Measurements from ENCODE around the gene GTF2A1L.
"Not testable (repeated sequence)": the region's sequence is repeated elsewhere in the genome, so short reads cannot be mapped to it uniquely, and the experiment has no call there.

The GTF2A1L gene

GRCh38 chr2:48589170-48589767 lies 28.4 kb upstream of the GTF2A1L start:
- Histone ChIP-seq H3K9ac (ENCODE audit: low read depth, low read length) (no peak overlapping the region), H3K4me1 (ENCODE audit: insufficient read depth, low read length) (peaks cover 17% of the 10 kb centered on the region; the same call in 1 of the 2 replicates), H3K27me3 (ENCODE audit: insufficient read depth, low read length) (peaks cover 8% of the 10 kb centered on the region; the same call in 1 of the 2 replicates), H3K4me3 (ENCODE audit: low read length) (no peak overlapping the region), H3K36me3 (ENCODE audit: insufficient read depth, low read depth, low read length) (no peaks in the 10 kb centered on the region), H3K9me3 (ENCODE audit: insufficient read depth, low read depth, low read length) (no peaks in the 10 kb centered on the region), H3K27ac (ENCODE audit: low read length) (no peak overlapping the region)

GRCh38 chr2:48590017-48590416 lies 27.6 kb upstream of the GTF2A1L start:
- Histone ChIP-seq H3K9me3 (ENCODE audit: insufficient read depth, low read depth, low read length) (no peaks in the 10 kb centered on the region), H3K4me3 (ENCODE audit: low read length) (no peak overlapping the region), H3K27me3 (ENCODE audit: insufficient read depth, low read length) (peaks cover 8% of the 10 kb centered on the region; the same call in 1 of the 2 replicates), H3K4me1 (ENCODE audit: insufficient read depth, low read length) (peaks cover 12% of the 10 kb centered on the region; the same call in 1 of the 2 replicates), H3K9ac (ENCODE audit: low read depth, low read length) (no peak overlapping the region), H3K36me3 (ENCODE audit: insufficient read depth, low read depth, low read length) (no peaks in the 10 kb centered on the region), H3K27ac (ENCODE audit: low read length) (no peak overlapping the region)

GRCh38 chr2:48592067-48592466 lies 25.6 kb upstream of the GTF2A1L start:
- H3K27me3 ChIP-seq (ENCODE audit: insufficient read depth, low read length), result no peaks in the 10 kb centered on the region
- no peaks in the 10 kb centered on the region for H3K36me3 ChIP-seq (ENCODE audit: insufficient read depth, low read depth, low read length)
- no peak overlapping the region for H3K4me3 ChIP-seq (ENCODE audit: low read length)
- no peaks in the 10 kb centered on the region for H3K9me3 ChIP-seq (ENCODE audit: insufficient read depth, low read depth, low read length)
- H3K9ac ChIP-seq (ENCODE audit: low read depth, low read length), result no peak overlapping the region
- no peaks in the 10 kb centered on the region; the same call in 1 of the 2 replicates for H3K4me1 ChIP-seq (ENCODE audit: insufficient read depth, low read length)
- H3K27ac ChIP-seq (ENCODE audit: low read length), result no peak overlapping the region

GRCh38 chr2:48596751-48597150 lies 20.9 kb upstream of the GTF2A1L start:
- H3K4me1 ChIP-seq (ENCODE audit: insufficient read depth, low read length); H3K4me3 ChIP-seq (ENCODE audit: low read length); H3K27ac ChIP-seq (ENCODE audit: low read length); H3K9me3 ChIP-seq (ENCODE audit: insufficient read depth, low read depth, low read length); H3K9ac ChIP-seq (ENCODE audit: low read depth, low read length); H3K27me3 ChIP-seq (ENCODE audit: insufficient read depth, low read length); H3K36me3 ChIP-seq (ENCODE audit: insufficient read depth, low read depth, low read length): not testable (repeated sequence)

GRCh38 chr2:48597492-48597891 lies 20.2 kb upstream of the GTF2A1L start:
- Histone ChIP-seq H3K9me3 (ENCODE audit: insufficient read depth, low read depth, low read length) (no peaks in the 10 kb centered on the region), H3K4me3 (ENCODE audit: low read length) (no peak overlapping the region), H3K4me1 (ENCODE audit: insufficient read depth, low read length) (no peaks in the 10 kb centered on the region), H3K27ac (ENCODE audit: low read length) (no peak overlapping the region), H3K9ac (ENCODE audit: low read depth, low read length) (no peak overlapping the region), H3K36me3 (ENCODE audit: insufficient read depth, low read depth, low read length) (no peaks in the 10 kb centered on the region), H3K27me3 (ENCODE audit: insufficient read depth, low read length) (no peaks in the 10 kb centered on the region)

DNA sequence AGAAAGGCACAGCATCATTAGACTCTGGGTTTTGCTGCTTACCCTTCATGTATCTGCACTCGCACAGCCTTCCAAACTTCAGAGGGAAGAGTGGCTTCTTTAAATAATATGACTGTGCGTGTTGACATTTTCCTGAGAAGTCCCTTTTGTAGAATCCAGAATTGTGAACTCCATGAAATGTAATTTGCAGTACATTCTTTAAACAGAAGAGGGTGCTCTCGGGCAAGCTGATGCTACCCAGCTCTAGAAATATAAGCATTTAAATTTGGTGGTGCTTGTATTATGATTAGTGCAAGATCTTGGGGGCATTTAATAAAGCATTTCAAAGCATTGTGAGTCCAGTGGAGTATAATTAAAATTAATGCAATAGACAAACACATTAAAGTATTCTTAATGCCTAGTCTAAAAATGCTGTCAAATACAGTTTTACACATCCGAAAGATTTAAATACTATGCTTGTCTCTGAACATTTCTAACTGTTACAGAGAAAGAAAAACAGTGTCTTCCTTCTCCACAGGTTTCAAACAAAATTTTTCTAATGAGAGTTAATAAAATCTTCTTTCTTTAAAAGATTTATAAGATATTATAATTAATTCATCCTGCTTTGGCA lies 17.3 kb upstream of the GTF2A1L start:
- Histone ChIP-seq H3K36me3 (ENCODE audit: insufficient read depth, low read depth, low read length) (no peaks in the 10 kb centered on the region), H3K4me3 (ENCODE audit: low read length) (no peak overlapping the region), H3K27ac (ENCODE audit: low read length) (no peak overlapping the region), H3K9me3 (ENCODE audit: insufficient read depth, low read depth, low read length) (no peaks in the 10 kb centered on the region), H3K9ac (ENCODE audit: low read depth, low read length) (no peak overlapping the region), H3K27me3 (ENCODE audit: insufficient read depth, low read length) (no peaks in the 10 kb centered on the region), H3K4me1 (ENCODE audit: insufficient read depth, low read length) (no peaks in the 10 kb centered on the region)

DNA sequence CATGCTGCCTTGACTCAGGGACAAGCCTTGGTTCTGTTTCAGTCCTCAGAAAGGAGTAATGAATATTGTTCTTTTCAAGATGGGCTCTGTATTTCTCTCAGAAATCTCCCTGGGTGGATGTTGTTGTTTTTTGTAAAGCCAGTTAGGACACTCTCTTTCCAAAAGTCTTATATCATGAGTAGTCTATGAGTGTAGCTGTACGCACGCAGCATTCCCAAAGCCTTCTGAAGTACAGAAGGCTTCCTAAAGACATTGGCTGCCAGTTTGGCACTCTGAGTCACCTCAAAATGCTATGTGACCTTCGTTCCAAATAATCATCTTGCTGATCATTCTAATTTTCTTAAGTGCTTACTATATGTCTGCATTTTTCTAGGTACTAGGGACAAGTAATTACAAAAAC lies 16.7 kb upstream of the GTF2A1L start:
- no peak overlapping the region for H3K4me3 ChIP-seq (ENCODE audit: low read length)
- no peaks in the 10 kb centered on the region for H3K27me3 ChIP-seq (ENCODE audit: insufficient read depth, low read length)
- H3K9me3 ChIP-seq (ENCODE audit: insufficient read depth, low read depth, low read length), result no peaks in the 10 kb centered on the region
- no peak overlapping the region for H3K9ac ChIP-seq (ENCODE audit: low read depth, low read length)
- H3K4me1 ChIP-seq (ENCODE audit: insufficient read depth, low read length), result no peaks in the 10 kb centered on the region
- no peaks in the 10 kb centered on the region for H3K36me3 ChIP-seq (ENCODE audit: insufficient read depth, low read depth, low read length)
- no peak overlapping the region for H3K27ac ChIP-seq (ENCODE audit: low read length)

GRCh38 chr2:48601349-48601748 lies 16.3 kb upstream of the GTF2A1L start:
- H3K9me3 ChIP-seq (ENCODE audit: insufficient read depth, low read depth, low read length), result no peaks in the 10 kb centered on the region
- H3K4me1 ChIP-seq (ENCODE audit: insufficient read depth, low read length), result no peaks in the 10 kb centered on the region
- H3K27me3 ChIP-seq (ENCODE audit: insufficient read depth, low read length), result no peaks in the 10 kb centered on the region
- H3K27ac ChIP-seq (ENCODE audit: low read length), result no peak overlapping the region
- H3K36me3 ChIP-seq (ENCODE audit: insufficient read depth, low read depth, low read length), result no peaks in the 10 kb centered on the region
- H3K9ac ChIP-seq (ENCODE audit: low read depth, low read length), result no peak overlapping the region
- no peak overlapping the region for H3K4me3 ChIP-seq (ENCODE audit: low read length)

DNA sequence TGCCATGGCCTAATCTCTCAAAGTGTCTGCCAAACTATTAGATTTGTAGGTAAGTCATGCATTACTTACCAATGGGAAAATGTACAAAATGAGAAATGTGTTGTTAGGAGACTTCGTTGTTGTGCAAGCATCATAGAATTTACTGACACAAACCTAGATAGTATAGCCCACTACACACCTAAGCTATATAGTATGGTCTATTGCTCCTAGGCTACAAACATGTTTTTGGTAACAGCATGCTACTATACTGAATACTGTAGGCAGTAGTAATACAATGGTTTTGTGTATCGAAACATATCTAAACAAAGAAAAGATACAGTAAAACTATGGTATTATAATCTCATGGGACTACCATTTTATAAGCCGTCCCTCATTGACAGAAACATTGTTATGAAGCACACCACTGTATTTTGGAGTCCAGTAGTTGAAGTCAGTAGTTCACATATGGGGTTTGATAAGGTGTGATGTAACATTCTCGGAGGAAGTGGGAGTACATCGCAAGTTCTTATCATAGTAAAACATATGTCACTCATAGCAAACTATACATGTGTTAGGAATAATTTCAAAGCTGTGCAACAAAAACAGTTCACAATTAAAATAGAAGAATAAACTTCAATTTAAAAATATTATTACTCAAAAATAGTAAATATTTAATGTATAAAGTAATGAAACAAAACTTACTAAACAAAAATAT lies 12.0 kb upstream of the GTF2A1L start:
- Histone ChIP-seq H3K4me3 (ENCODE audit: low read length) (no peak overlapping the region), H3K9me3 (ENCODE audit: insufficient read depth, low read depth, low read length) (no peaks in the 10 kb centered on the region), H3K4me1 (ENCODE audit: insufficient read depth, low read length) (no peaks in the 10 kb centered on the region), H3K36me3 (ENCODE audit: insufficient read depth, low read depth, low read length) (no peaks in the 10 kb centered on the region), H3K9ac (ENCODE audit: low read depth, low read length) (no peak overlapping the region), H3K27ac (ENCODE audit: low read length) (no peak overlapping the region), H3K27me3 (ENCODE audit: insufficient read depth, low read length) (no peaks in the 10 kb centered on the region)

DNA sequence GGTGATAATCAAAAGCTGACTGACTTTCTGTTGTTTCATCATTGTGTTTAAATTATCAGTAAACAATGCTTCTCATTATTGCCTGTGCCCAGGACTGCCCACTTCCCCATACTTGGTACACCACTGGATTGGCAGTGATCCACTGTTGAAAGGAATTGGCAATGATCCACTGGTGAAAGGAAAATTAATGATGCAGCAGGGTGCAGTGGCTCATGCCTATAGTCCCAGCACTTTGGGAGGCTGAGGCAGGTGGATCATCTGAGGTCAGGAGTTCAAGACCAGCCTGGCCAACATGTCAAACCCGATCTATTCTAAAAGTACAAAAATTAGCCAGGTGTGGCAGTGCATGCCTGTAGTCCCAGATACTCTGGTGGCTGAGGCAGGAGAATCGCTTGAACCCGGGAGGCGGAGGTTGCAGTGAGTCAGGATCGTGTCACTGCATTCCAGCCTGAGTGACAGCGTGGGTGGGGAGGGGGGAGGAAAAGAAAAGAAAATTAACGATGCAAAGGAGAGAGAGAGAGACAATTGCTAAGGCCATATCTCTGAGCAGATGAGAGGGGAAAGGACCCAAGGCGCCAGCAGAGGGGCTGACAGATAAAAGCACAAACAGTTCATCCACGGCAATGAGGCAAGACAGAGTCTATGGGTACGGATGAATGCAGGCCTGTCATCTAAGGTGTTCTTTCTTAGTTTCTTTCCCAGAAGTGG lies 10.2 kb upstream of the GTF2A1L start:
- Histone ChIP-seq H3K9ac (ENCODE audit: low read depth, low read length) (no peak overlapping the region), H3K36me3 (ENCODE audit: insufficient read depth, low read depth, low read length) (no peaks in the 10 kb centered on the region), H3K9me3 (ENCODE audit: insufficient read depth, low read depth, low read length) (no peaks in the 10 kb centered on the region), H3K27me3 (ENCODE audit: insufficient read depth, low read length) (no peaks in the 10 kb centered on the region), H3K27ac (ENCODE audit: low read length) (no peak overlapping the region), H3K4me3 (ENCODE audit: low read length) (no peak overlapping the region), H3K4me1 (ENCODE audit: insufficient read depth, low read length) (no peaks in the 10 kb centered on the region)

DNA sequence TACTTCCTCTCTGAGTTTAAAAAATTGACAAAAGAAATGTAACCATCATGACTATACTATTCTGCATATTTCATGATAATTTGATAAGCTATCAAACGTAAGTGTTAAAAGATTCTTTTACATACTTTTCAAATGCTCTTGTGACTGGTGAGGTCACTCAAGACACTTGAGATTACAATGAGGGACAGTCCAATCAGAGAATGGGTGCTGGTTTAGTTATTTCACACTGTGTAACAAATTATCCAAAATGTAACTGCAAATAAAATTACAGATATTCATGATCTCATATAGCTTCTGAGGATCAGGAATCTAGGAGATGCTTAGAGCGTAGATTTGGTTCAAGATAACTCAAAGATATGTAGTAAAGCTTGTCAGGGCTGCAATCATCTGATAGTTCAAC lies 4.4 kb upstream of the GTF2A1L start:
- Histone ChIP-seq H3K4me1 (ENCODE audit: insufficient read depth, low read length) (no peaks in the 10 kb centered on the region), H3K9ac (ENCODE audit: low read depth, low read length) (no peak overlapping the region)

More for the DNA sequence above, 4.4 kb upstream of the GTF2A1L start:
- no peaks in the 10 kb centered on the region for H3K36me3 ChIP-seq (ENCODE audit: insufficient read depth, low read depth, low read length)
- H3K4me3 ChIP-seq (ENCODE audit: low read length), result no peak overlapping the region
- no peaks in the 10 kb centered on the region for H3K27me3 ChIP-seq (ENCODE audit: insufficient read depth, low read length)
- H3K27ac ChIP-seq (ENCODE audit: low read length), result no peak overlapping the region
- peaks cover 3% of the 10 kb centered on the region for H3K9me3 ChIP-seq (ENCODE audit: insufficient read depth, low read depth, low read length)

All from iPS-20b (cell line).